ENCODE data around the gene EPHB1.

EPHB1 gene

DNA sequence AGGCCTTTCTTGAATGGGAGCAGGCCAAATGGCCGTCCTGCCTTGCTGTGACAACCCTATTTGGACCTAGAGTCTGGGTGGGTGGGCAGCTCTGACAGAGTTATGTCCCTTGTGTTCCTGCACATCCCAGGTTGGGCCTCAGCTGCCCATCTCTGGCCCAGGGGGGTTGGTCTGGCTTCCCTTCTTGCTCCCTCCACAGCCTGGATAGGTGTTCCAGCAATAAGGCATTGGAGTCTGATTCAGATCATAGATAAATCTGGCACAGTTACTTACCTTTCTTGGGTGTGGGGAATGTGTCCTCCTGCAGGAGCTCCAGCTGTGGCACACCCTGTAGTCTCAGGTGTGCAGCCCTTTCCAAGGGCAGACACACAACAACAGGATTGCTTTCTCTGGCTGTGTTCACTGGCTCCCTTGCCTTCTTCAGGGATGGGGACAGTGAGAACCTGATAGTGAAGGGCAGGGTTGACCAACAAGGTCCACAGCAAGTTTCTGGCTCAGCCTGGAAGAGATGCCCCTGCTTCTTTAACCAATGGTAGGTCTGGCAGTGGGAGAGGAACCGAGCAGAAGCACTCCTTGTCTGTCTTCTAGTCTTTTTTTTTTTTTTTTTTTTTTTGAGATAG is 177.9 kb downstream of the EPHB1 start:
- no peak for DNase-seq (ENCODE audit: low read depth, low spot score)
- TF ChIP-seq, protein P1, sequence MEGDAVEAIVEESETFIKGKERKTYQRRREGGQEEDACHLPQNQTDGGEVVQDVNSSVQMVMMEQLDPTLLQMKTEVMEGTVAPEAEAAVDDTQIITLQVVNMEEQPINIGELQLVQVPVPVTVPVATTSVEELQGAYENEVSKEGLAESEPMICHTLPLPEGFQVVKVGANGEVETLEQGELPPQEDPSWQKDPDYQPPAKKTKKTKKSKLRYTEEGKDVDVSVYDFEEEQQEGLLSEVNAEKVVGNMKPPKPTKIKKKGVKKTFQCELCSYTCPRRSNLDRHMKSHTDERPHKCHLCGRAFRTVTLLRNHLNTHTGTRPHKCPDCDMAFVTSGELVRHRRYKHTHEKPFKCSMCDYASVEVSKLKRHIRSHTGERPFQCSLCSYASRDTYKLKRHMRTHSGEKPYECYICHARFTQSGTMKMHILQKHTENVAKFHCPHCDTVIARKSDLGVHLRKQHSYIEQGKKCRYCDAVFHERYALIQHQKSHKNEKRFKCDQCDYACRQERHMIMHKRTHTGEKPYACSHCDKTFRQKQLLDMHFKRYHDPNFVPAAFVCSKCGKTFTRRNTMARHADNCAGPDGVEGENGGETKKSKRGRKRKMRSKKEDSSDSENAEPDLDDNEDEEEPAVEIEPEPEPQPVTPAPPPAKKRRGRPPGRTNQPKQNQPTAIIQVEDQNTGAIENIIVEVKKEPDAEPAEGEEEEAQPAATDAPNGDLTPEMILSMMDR (IDR thresholded peaks at IDR 0.05; ENCODE audit: low read depth, low read length): no peak
- no peak overlapping the region for H3K4me3 ChIP-seq (ENCODE audit: low read depth, low read length)
- in situ Hi-C loops (cut with HindIII; ENCODE audit: low sequenced_read_pairs): no loop called here

DNA sequence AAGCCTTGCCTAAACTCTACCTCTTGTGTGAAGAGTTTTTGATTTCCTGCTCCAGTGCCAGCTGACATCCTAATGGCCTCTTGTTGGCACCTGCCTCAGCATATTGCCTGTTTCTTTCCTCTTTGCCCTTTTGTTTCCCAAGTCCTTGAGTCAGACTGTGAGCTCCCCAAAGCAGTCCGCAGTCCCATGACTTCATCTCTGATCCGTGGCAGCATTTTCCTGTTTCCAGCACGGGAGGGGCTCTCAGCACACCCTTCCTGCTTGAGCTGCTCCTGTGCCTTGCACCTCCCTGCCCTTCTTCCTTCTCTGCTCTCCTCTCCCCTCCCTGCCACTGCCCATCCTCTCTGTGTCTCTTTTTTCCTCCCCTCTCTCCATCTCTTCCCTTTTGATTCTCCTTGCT is 179.6 kb downstream of the EPHB1 start:
- in situ Hi-C loops (cut with HindIII; ENCODE audit: low sequenced_read_pairs): no loop called here
- TF ChIP-seq, protein P1 (IDR thresholded peaks at IDR 0.05; ENCODE audit: low read depth, low read length): no peak
- DNase-seq (ENCODE audit: low read depth, low spot score): no peak
- H3K4me3 ChIP-seq (ENCODE audit: low read depth, low read length): no peak overlapping the region

DNA sequence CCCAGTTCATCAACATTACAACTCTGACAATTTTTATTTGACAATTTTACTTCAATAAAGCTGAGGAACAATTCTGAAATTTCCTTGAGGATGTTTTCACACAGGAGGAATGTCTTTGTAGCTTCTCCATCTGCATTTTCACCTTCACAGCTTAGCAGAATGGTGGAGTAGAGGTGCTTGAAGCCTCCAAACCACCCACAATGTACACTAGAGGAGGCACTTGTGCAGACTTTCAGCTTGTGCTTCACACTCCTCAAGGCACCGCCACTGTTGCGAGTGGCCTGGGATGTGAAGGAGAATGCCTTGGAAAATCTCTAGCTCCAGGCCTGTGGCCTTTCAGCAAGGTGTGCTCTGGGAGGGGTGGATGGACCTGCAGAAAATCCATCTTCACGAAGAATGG is 181.9 kb downstream of the EPHB1 start:
- no peak overlapping the region for H3K4me3 ChIP-seq (ENCODE audit: low read depth, low read length)
- no peak for DNase-seq (ENCODE audit: low read depth, low spot score)
- TF ChIP-seq, protein P1 (IDR thresholded peaks at IDR 0.05; ENCODE audit: low read depth, low read length): no peak
- in situ Hi-C loops (cut with HindIII; ENCODE audit: low sequenced_read_pairs): no loop called here

DNA sequence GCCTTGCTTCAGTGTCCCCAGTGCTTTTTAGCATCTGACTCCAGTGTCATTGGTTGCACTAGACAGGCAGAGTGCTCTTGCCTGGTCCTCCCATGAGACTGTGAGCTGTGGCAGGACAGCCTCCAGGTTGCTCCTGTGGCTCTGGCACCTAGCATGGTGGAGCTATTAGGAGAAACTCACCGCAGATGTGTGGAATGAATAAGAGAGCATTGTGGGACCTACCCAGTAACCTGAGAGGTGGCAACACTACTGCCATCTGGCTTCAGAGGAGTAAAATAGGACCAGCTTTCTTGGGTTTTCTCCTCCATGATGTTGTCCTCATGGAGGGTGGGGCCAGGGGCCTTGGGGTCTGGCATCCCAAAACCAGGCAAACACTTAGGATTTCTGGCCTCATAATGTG is 183.6 kb downstream of the EPHB1 start:
- TF ChIP-seq, protein P1 (IDR thresholded peaks at IDR 0.05; ENCODE audit: low read depth, low read length): no peak
- DNase-seq (ENCODE audit: low read depth, low spot score): no peak
- no peak overlapping the region for H3K4me3 ChIP-seq (ENCODE audit: low read depth, low read length)
- in situ Hi-C loops (cut with HindIII; ENCODE audit: low sequenced_read_pairs): no loop called here

DNA sequence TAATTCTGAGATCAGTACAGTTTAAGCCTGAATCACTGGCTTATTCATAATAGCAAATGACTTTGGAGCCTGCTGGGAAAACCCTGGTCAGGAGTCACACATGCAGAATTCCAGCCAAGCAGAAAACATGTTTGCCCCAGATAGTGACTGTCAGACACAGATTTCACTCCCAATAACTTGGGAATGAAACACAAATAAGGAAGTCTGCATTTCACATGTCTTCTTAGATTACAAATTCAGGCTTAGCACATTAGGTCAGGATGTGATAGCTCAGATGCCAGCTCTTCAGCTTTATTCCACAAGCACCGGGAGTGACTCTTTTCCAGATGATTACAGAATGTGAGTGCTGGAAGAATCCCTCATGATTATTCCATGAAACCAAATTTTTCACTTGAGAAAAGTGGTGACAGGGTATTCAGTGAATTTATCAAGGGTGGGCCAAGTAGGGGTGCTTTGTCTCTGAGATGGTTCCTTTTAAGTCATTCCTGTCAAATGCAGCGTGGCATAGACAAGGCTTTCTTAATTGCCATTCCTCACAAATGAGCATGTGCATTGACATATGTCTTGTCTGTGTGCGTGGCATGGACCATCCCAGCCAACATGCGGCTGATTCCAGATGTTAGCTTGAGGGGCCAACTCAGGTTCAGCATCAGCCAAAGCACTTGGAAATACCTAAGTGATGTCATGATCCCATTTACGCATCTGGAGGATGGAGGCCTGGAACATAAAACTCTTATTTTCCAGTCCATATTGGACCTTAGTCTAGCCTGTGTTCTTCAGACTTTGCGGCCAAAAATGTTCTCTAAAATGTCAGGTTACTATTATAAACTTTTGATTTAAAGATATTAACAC is 191.0 kb downstream of the EPHB1 start:
- no peak for DNase-seq (ENCODE audit: low read depth, low spot score)
- TF ChIP-seq, protein P1 (IDR thresholded peaks at IDR 0.05; ENCODE audit: low read depth, low read length): no peak
- in situ Hi-C loops (cut with HindIII; ENCODE audit: low sequenced_read_pairs): no loop called here
- H3K4me3 ChIP-seq (ENCODE audit: low read depth, low read length): no peak overlapping the region

DNA sequence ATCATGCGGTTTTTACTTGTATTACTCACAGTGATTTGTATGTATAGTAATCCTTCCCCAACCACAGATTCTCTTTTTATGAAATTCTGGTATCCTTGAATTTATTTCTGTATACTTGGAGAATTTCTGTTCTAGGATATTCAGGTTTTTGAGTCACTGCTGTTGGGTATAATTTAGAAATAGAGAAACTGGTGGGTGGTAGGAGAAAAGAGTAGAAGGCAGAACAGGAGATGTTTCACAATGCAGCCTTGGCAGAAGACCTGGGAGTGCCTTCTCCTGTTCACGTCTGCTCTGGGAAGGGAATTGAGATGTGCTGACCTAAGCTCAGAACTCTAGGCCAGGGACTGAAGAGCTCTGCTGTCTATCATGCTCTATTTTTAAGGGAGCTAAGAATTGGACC is 193.6 kb downstream of the EPHB1 start:
- H3K4me3 ChIP-seq (ENCODE audit: low read depth, low read length): no peak overlapping the region
- no peak for DNase-seq (ENCODE audit: low read depth, low spot score)
- TF ChIP-seq, protein P1 (IDR thresholded peaks at IDR 0.05; ENCODE audit: low read depth, low read length): no peak
- in situ Hi-C loops (cut with HindIII; ENCODE audit: low sequenced_read_pairs): no loop called here

Measured in astrocyte of the spinal cord (primary cell).